Sigmoid colon (tissue), 7 donors: ENCODE measurements around the gene RBM19. TPM values are rescaled to one million over a fixed set of nuclear protein-coding genes. Genes with fewer than 3 reads are reported as not detected.

Experiments used
- DNase-seq: peaks from one replicate; pipeline ENCODE4 v3.0.0-alpha.2; 2019
- H3K27ac ChIP-seq, 4 donors: fragments of 200-600 bp; sonication (generic); one replicate each; pipeline ENCODE4 v1.5.1; 2016 to 2019; ENCODE audit warnings: mild to moderate bottlenecking in 1 of 4
- H3K27me3 ChIP-seq, 3 donors: fragments of 200-600 bp; sonication (generic); one replicate each; pipeline ENCODE4 v1.5.1; 2019; ENCODE audit warnings: mild to moderate bottlenecking in 1 of 3
- H3K36me3 ChIP-seq, 4 donors: fragments of 200-600 bp; sonication (generic); one replicate each; pipeline ENCODE4 v1.5.1; 2016 to 2019
- H3K4me1 ChIP-seq, 4 donors: fragments of 200-600 bp; sonication (generic); one replicate each; pipeline ENCODE4 v1.5.1; 2017 to 2019
- H3K4me3 ChIP-seq, 4 donors: fragments of 200-600 bp; sonication (generic); one replicate each; pipeline ENCODE4 v1.5.1; 2017 to 2019; ENCODE audit warnings: mild to moderate bottlenecking in 2 of 4, moderate library complexity in 1 of 4
- H3K9me3 ChIP-seq, 4 donors: fragments of 200-600 bp in 3 of 4; sonication (generic) in 3 of 4; one replicate each; pipeline versions ENCODE4 v1.5.1 to v1.6.1; 2013 to 2019
- CTCF ChIP-seq, 4 experiments: fragments of 450-650 bp in 3 of 4; fragments of 200-600 bp in 1 of 4; IDR thresholded peaks; one replicate each; pipeline ENCODE4 v1.5.1; 2016 to 2019; ENCODE audit warnings: antibody characterized with exemption in 4 of 4, mild to moderate bottlenecking in 3 of 4, moderate library complexity in 2 of 4
- EP300 ChIP-seq, 4 donors: sonication (generic); formaldehyde crosslinking; IDR thresholded peaks; one replicate each; pipeline ENCODE4 v1.6.1; 2017; ENCODE audit warnings: antibody characterized with exemption in 4 of 4
- POLR2A ChIP-seq, 2 donors: fragments of 450-650 bp; IDR thresholded peaks; one replicate each; pipeline ENCODE4 v1.6.1; 2016; ENCODE audit warnings: antibody characterized with exemption in 2 of 2, mild to moderate bottlenecking in 2 of 2, moderate library complexity in 2 of 2
- POLR2AphosphoS5 ChIP-seq, 4 donors: sonication (generic); formaldehyde crosslinking; IDR thresholded peaks; one replicate each; pipeline ENCODE4 v1.6.1; 2017; ENCODE audit warnings: antibody characterized with exemption in 4 of 4
- WGBS, 2 donors: extraction: QIAGEN DNeasy Blood & Tissue Kit; methylation state at CpG; one replicate each; pipeline ENCODE4 v1.1.7; 2013; 5-methylcytosine and 5-hydroxymethylcytosine counted together
- intact Hi-C: fragments of 100-400 bp; cut with DNase I; formaldehyde crosslinking; loops from one replicate; pipeline ENCODE4 v1.15.1; 2023
- polyA plus RNA-seq, 3 donors: library from polyadenylated mRNA; stranded (reverse); fragments of 200-250 nt; gene quantifications; one replicate each; pipeline ENCODE4 v1.2.3, GENCODE V29; 2013
- total RNA-seq, 4 donors: library from RNA; depleted of rRNA; stranded (reverse); fragments of >200 nt; gene quantifications; one replicate each; pipeline ENCODE4 v1.1.0, GENCODE V29; 2016
- donor health status: healthy with polysubstance abuse.
- donor health status: Bipolar disorder and iron deficiency.
- donor health status: healthy.

RBM19 gene
- total and polyA plus RNA-seq, 7 donors, result 5.3 to 42.7 (median 23.6) TPM

GRCh38 chr12:113870890-113871289 is 95.2 kb downstream of the RBM19 start:
- intact Hi-C loops, result no loop called here
- H3K36me3 ChIP-seq, result peaks cover 0 to 12% (median 0%) of the 10 kb centered on the region in 4 donors
- 90 to 92% methylated on average over 2 of the region's 2 CpGs for WGBS, 2 donors

DNA sequence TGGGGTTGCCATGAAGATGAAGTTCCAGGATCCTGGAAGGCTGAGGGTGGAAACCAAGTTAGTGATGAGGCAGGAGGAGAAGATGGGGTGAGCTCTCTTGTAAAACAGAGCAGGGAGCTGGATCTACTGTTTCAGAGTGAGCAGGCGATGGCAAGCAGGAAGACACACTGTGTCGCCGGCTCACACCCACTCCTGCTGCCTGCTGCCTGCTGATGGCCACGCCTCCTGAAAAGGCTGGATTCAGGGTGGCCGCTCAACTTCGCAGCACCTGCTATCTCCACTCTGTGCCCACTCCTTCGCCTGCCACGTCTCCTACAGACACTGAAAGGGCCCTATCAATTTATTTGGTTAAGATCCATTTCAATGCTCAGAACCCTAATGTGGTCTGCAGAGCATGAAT is 96.1 kb downstream of the RBM19 start:
- Histone ChIP-seq H3K9me3 (no peaks in the 10 kb centered on the region), H3K4me1 (no peaks in the 10 kb centered on the region), H3K27ac (no peak overlapping the region), H3K36me3 (peaks cover 0 to 21% (median 0%) of the 10 kb centered on the region in 4 donors), H3K4me3 (no peak overlapping the region), H3K27me3 (no peaks in the 10 kb centered on the region)
- TF ChIP-seq CTCF (IDR thresholded peaks at IDR 0.05) (no peak), POLR2A (IDR thresholded peaks at IDR 0.05) (no peak), EP300 (IDR thresholded peaks at IDR 0.05) (no peak)
- intact Hi-C loops, result no loop called here
- DNase-seq, result no peak
- 92 to 95% methylated on average over 8 of the region's 8 CpGs for WGBS, 2 donors

More at GRCh38 chr12:113870890-113871289, 95.2 kb downstream of the RBM19 start:
- Histone ChIP-seq H3K9me3 (no peaks in the 10 kb centered on the region), H3K4me3 (no peak overlapping the region), H3K27ac (no peak overlapping the region), H3K27me3 (no peaks in the 10 kb centered on the region), H3K4me1 (no peaks in the 10 kb centered on the region)
- DNase-seq, result no peak
- no peak for TF ChIP-seq POLR2A (IDR thresholded peaks at IDR 0.05)
- TF ChIP-seq CTCF (IDR thresholded peaks at IDR 0.05), result no peak
- TF ChIP-seq EP300 (IDR thresholded peaks at IDR 0.05), result no peak
- TF ChIP-seq POLR2AphosphoS5 (IDR thresholded peaks at IDR 0.05), result no peak

GRCh38 chr12:113868365-113868764 is 97.8 kb downstream of the RBM19 start:
- Histone ChIP-seq H3K36me3 (peaks cover 0 to 13% (median 0%) of the 10 kb centered on the region in 4 donors), H3K27me3 (no peaks in the 10 kb centered on the region), H3K4me3 (no peak overlapping the region), H3K4me1 (no peaks in the 10 kb centered on the region), H3K27ac (no peak overlapping the region), H3K9me3 (no peaks in the 10 kb centered on the region)
- 94 to 97% methylated on average over 3 of the region's 3 CpGs for WGBS, 2 donors
- DNase-seq, result no peak
- intact Hi-C loops, result no loop called here
- TF ChIP-seq CTCF (IDR thresholded peaks at IDR 0.05) (no peak), POLR2AphosphoS5 (IDR thresholded peaks at IDR 0.05) (no peak), EP300 (IDR thresholded peaks at IDR 0.05) (no peak), POLR2A (IDR thresholded peaks at IDR 0.05) (no peak)

GRCh38 chr12:113867258-113867657 is 98.9 kb downstream of the RBM19 start:
- peaks cover 0 to 13% (median 0%) of the 10 kb centered on the region in 4 donors for H3K36me3 ChIP-seq
- no peaks in the 10 kb centered on the region for H3K4me1 ChIP-seq
- no peaks in the 10 kb centered on the region for H3K9me3 ChIP-seq
- no peak overlapping the region for H3K27ac ChIP-seq
- 95 to 97% methylated on average over 6 of the region's 6 CpGs for WGBS, 2 donors
- H3K4me3 ChIP-seq, result no peak overlapping the region
- no peak for TF ChIP-seq EP300 (IDR thresholded peaks at IDR 0.05)
- no peak for TF ChIP-seq POLR2A (IDR thresholded peaks at IDR 0.05)
- TF ChIP-seq POLR2AphosphoS5 (IDR thresholded peaks at IDR 0.05), result no peak
- no peak for TF ChIP-seq CTCF (IDR thresholded peaks at IDR 0.05)
- no peak for DNase-seq
- intact Hi-C loops, result no loop called here
- no peaks in the 10 kb centered on the region for H3K27me3 ChIP-seq

- no peaks in the 10 kb centered on the region for H3K9me3 ChIP-seq
- peaks cover 0 to 13% (median 0%) of the 10 kb centered on the region in 4 donors for H3K36me3 ChIP-seq
- intact Hi-C loops, result no loop called here
- H3K4me3 ChIP-seq, result no peak overlapping the region
- H3K27me3 ChIP-seq, result no peaks in the 10 kb centered on the region
- H3K27ac ChIP-seq, result no peak overlapping the region
- TF ChIP-seq EP300 (IDR thresholded peaks at IDR 0.05) (no peak), POLR2AphosphoS5 (IDR thresholded peaks at IDR 0.05) (no peak), CTCF (IDR thresholded peaks at IDR 0.05) (no peak), POLR2A (IDR thresholded peaks at IDR 0.05) (no peak)
- WGBS, 2 donors, result 96 to 99% methylated on average over 1 of the region's 1 CpG
- H3K4me1 ChIP-seq, result no peaks in the 10 kb centered on the region
- no peak for DNase-seq
These were observed 99.6 kb downstream of the RBM19 start for GRCh38 chr12:113866496-113866895.
